ENCODE measurements around the gene COG6.

DNA sequence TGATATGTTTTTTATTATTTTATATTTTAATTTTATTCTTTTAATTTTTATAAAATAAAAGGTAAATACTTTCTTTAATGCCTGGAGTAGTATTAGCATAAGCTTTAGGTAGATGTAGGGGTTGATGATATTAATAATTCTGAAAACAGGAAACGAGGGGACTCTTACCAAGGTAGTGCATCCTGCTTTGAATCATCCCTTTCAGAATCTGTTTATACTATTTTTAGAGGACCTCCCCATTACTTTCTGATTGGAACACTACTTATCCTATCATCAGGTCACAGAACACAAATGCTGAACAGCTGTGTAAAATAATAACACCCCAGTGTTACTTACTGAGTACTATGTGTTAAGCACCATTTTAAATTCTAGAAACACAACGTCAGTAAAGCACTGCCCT, 27.3 kb downstream of the COG6 start:
- TF ChIP-seq POLR2AphosphoS5 (IDR thresholded peaks at IDR 0.05; ENCODE audit: low read depth, low read length) (no peak), SIN3A (IDR thresholded peaks at IDR 0.05; ENCODE audit: borderline replicate concordance, insufficient read depth, low read length) (no peak)
- TF ChIP-seq, protein P1, sequence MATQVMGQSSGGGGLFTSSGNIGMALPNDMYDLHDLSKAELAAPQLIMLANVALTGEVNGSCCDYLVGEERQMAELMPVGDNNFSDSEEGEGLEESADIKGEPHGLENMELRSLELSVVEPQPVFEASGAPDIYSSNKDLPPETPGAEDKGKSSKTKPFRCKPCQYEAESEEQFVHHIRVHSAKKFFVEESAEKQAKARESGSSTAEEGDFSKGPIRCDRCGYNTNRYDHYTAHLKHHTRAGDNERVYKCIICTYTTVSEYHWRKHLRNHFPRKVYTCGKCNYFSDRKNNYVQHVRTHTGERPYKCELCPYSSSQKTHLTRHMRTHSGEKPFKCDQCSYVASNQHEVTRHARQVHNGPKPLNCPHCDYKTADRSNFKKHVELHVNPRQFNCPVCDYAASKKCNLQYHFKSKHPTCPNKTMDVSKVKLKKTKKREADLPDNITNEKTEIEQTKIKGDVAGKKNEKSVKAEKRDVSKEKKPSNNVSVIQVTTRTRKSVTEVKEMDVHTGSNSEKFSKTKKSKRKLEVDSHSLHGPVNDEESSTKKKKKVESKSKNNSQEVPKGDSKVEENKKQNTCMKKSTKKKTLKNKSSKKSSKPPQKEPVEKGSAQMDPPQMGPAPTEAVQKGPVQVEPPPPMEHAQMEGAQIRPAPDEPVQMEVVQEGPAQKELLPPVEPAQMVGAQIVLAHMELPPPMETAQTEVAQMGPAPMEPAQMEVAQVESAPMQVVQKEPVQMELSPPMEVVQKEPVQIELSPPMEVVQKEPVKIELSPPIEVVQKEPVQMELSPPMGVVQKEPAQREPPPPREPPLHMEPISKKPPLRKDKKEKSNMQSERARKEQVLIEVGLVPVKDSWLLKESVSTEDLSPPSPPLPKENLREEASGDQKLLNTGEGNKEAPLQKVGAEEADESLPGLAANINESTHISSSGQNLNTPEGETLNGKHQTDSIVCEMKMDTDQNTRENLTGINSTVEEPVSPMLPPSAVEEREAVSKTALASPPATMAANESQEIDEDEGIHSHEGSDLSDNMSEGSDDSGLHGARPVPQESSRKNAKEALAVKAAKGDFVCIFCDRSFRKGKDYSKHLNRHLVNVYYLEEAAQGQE (IDR thresholded peaks at IDR 0.05; ENCODE audit: insufficient read depth in 1 of 2, low read depth in 2 of 2, low read length in 2 of 2) = no peak
